ENCODE results near the gene ALDH1L1.

DNA sequence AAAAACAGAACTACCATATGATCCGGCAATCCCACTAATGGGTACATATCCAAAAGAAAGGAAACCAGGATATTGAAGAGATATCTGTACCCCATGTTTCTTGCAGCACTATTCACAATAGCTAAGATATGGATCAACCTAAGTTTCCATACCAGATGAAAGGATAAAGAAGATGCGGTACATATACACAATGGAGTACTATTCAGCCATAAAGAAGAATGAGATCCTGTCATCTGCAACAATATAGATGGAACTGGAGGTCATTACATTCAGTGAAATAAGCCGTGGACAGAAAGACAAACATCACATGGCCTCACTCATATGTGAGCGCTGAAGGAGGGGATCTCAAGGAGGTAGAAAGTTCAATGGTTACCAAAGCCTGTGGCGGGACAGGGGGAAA, 99.4 kb downstream of the ALDH1L1 start:
- TF ChIP-seq, protein P1, sequence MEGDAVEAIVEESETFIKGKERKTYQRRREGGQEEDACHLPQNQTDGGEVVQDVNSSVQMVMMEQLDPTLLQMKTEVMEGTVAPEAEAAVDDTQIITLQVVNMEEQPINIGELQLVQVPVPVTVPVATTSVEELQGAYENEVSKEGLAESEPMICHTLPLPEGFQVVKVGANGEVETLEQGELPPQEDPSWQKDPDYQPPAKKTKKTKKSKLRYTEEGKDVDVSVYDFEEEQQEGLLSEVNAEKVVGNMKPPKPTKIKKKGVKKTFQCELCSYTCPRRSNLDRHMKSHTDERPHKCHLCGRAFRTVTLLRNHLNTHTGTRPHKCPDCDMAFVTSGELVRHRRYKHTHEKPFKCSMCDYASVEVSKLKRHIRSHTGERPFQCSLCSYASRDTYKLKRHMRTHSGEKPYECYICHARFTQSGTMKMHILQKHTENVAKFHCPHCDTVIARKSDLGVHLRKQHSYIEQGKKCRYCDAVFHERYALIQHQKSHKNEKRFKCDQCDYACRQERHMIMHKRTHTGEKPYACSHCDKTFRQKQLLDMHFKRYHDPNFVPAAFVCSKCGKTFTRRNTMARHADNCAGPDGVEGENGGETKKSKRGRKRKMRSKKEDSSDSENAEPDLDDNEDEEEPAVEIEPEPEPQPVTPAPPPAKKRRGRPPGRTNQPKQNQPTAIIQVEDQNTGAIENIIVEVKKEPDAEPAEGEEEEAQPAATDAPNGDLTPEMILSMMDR (IDR thresholded peaks at IDR 0.05; ENCODE audit: low read depth, low read length), result no peak
- no peak for TF ChIP-seq POLR2A (IDR thresholded peaks at IDR 0.05; ENCODE audit: extremely low read depth, insufficient read length)
- TF ChIP-seq, protein P2, sequence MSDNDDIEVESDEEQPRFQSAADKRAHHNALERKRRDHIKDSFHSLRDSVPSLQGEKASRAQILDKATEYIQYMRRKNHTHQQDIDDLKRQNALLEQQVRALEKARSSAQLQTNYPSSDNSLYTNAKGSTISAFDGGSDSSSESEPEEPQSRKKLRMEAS (IDR thresholded peaks at IDR 0.05; ENCODE audit: low read depth, low read length), result no peak

Data from NB4 (cell line).